Measurements from ENCODE around the gene POPDC3.
"Not testable (repeated sequence)": the region's sequence is repeated elsewhere in the genome, so short reads cannot be mapped to it uniquely, and the experiment has no call there.

POPDC3 gene, protein sequence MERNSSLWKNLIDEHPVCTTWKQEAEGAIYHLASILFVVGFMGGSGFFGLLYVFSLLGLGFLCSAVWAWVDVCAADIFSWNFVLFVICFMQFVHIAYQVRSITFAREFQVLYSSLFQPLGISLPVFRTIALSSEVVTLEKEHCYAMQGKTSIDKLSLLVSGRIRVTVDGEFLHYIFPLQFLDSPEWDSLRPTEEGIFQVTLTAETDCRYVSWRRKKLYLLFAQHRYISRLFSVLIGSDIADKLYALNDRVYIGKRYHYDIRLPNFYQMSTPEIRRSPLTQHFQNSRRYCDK

DNA sequence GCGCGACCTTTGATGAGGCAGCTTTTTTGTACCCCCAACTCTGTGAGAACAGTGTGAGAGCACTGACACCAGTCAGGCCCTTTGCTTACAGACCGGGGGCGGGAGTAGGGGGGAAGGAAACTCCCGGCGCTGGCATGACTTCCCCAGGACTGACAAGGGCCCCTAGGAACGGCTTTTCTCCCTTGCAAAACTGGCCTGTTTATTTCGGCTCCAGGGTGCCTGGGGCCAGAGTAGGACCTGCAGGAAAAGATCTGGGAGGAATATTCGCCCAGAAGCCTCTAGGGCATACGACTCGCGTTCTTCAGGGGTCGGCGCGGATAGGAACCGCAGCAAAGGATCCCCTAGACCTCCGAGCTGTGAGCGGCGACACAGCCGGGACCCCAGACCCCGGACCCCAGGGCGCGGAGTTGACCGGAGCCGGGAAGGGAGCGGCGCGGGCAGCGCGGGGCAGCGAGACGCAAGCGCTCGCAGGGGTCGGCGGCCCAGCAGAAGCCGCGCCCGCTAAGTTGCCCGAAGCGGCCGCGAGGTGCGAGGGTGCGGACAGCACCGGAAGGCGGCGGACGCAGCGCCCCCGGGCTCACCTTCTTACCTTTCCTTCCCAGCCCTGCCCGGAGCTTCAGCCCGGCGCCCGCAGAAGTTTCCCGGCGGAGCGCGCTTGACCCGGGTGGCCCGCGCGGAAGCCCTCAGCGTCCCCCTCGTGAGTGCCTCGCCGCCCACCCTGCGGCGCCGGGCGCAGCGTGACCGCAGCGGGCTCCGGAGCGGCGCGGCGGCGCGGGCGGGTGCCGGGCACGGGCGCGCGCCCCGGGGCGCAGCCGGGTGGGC lies at the start of gene POPDC3:
POPDC3 (minus strand) TSS at position 771 of the 822 bp plus-strand sequence. CDS start 18,105 bp downstream, outside the sequence.
- no peak for DNase-seq

DNA sequence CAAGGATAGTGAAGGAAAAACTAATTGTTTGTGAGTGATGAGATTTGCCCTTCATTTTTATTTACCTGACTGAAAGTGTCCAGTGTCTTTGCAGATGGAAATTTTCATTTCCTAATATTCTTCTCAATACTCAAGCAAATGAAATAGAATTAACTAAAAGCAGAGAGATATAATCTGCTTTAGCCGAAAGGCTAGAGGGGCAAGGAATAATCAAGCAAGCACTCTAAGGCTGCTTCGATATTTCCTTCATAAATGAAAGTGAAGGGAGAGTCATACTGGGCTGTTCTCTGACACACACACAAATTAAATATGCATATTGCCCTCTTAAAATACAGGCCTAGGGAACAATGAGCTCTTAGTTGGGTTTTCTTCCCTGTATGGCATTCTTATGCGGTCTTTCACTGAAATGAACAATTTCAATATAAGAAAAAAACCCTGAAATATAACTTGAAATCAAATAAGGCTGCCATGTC lies 47.5 kb upstream of the POPDC3 start:
- DNase-seq = no peak

DNA sequence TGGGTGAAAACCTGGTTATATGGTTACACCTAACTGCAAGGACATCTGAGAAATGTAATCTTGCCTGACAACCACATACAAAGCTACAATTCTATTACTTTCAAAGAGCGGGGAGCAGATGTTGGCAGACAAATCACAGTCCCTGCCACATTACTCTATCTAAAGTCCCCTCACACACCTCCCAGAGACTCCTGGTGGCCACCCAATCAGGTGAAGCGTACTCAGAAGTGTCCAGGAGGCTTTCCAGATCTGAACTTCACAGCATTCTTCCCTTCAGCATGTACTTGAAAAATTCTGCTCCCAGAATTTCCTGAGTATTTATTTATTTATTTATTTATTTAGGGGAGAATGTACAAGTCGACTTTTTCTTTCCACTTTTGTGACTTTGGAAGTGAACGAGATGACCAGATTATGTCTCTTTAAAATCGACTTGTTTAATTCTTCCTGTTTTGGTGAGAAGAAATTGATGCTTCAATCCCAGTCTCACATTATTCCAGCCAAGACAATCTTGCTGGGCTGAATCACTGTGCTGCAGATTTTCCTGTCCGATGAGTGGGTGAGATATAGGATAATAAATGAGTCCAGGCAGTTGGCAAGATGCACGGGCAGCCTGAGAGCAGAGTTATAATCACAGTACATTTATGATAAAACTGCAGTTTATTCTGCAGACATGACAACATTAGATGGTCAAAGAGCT lies 46.9 kb upstream of the POPDC3 start:
- DNase-seq = no peak

- no peak for DNase-seq
Measured at GRCh38 chr6:105223242-105223641, 43.4 kb upstream of the POPDC3 start.

DNA sequence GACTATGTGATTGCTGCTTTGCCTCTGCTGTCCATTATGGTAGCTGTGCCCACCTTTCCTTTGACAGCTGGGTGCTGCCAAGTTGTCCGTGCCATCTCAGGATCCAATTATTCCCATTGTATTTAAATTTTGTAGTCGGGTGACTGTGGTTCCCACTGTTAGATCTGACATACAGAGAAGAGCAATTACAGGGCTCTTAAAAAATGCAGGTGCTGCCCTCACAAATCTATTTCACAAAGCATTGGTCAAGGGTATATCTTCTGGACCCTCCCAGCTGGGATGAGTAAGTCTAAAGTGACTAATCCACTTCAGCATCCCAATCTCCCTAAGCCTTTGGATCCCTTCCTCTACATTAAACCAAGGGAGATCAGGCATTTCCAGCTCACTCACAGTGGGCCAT lies 41.4 kb upstream of the POPDC3 start:
- DNase-seq = not testable (repeated sequence)

- DNase-seq = no peak
Measured at GRCh38 chr6:105220186-105220585, 40.4 kb upstream of the POPDC3 start.

GRCh38 chr6:105219218-105219617 lies 39.4 kb upstream of the POPDC3 start:
- DNase-seq = not testable (repeated sequence)

GRCh38 chr6:105215506-105215905 lies 35.7 kb upstream of the POPDC3 start:
- no peak for DNase-seq

- no peak for DNase-seq
Measured at GRCh38 chr6:105214668-105215067, 34.9 kb upstream of the POPDC3 start.

DNA sequence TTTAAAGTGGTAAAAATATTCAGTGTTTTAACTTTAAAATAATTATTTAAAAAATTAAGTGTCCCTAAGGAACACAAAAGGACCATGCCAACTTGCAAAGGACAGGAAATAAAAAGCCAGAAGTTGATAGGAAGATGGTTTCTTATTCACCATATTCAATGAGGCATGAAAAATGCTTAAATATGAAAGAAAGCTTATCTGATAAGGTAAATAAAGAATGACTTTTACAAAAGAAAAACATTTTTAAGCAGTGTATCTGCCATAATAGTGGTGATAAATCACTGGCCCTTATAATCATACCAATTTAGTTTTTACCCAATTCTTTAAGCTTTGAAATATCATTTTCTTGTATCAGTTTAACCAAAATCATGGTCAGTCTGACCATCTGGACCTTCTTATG lies 33.5 kb upstream of the POPDC3 start:
- DNase-seq = no peak

DNA sequence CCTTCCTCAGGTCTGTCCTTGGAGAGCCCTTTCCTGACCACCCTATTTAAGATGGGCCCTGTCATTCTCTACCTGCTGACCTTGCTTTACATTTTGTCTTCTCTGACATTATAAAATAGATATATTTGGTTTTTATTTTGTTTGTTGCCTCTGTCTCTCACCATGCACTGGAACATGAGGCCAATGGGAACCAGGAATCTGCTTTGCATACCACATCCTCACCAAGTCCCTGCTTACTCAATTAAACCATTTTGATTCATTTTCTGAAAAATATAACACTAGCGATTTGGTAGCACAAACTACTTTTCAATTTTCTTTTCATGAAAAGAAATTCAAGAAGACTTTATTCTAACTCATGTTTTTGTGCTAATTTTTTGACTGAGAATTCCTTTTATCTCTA lies 32.8 kb upstream of the POPDC3 start:
- DNase-seq = peak; percentile 56

- DNase-seq = peak; percentile 49
Measured at GRCh38 chr6:105211831-105212230, 32.0 kb upstream of the POPDC3 start.

- no peak for DNase-seq
Measured at GRCh38 chr6:105210932-105211531, 31.2 kb upstream of the POPDC3 start.

DNA sequence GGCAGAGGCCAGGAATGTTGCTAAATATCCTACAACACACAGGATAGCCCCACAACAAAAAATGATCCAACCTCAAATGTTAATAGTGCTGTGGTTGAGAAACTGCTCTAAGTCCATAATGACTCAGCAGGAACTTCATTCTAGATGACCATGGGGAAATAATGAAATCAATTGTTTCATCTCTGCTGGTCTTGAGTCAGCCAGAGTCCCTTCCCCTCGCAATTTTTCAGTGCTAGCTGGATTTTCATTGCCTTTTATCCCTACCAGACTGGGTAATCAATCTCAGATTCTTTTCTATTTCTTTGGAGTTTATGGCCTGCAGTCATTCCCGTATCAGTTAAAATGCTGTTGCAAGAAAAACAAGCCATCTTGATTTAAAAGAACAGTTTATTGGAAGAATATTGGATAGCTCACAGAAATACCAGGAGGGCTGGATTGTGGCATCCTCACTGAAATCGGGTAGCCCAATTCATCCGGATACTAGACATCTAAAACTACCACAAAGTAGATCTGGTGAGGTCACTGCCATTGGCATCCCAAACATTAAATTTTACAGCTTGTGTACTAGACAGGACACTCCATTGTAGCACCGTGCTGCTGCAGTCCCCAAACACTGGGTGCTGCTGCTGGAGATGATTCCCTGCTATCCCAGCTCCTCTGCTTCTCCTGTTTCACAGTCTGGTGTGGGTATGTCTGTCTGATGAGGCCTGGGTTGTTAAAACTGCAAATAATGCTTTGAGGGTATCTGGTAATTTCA lies 30.3 kb upstream of the POPDC3 start:
- DNase-seq = peak; percentile 20

DNA sequence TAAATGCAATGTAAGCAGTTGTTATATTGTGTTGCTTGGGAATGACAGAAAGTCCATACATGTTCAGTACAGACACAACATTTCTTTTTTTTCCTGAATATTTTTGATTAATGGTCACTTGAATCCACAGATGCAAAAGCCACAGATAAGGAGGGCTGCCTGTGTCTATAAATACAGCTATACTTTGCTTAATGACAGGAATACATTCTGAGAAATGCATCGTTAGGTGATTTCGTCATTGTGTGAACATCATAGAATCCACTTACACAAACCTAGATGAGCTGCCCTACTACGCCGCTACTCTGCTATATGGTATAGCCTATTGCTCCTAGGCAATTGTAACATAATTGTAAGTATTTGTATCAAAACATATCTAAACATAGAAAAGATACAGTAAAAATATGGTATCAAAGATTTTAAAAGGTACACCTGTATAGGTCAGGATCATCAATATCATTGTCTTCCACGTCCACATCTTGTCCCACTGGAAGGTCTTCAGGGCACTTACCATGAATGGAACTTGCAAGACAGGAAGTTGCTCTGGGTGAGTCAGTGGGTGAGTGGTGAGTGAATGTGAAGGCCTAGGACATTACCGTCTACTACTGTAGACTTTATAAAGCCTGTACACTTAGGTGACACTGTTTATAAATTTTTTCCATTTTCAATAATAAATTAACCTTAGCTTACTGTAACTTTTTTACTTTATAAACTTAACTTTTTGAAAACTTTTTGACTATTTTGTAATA lies 27.9 kb upstream of the POPDC3 start:
- no peak for DNase-seq

- no peak for DNase-seq
Measured at GRCh38 chr6:105204768-105205167, 25.0 kb upstream of the POPDC3 start.

- DNase-seq = no peak
Measured at GRCh38 chr6:105204331-105204730, 24.5 kb upstream of the POPDC3 start.

- DNase-seq = no peak
Measured at GRCh38 chr6:105202486-105202885, 22.7 kb upstream of the POPDC3 start.

GRCh38 chr6:105200133-105200730 lies 20.4 kb upstream of the POPDC3 start:
- no peak for DNase-seq

GRCh38 chr6:105199711-105200110 lies 19.9 kb upstream of the POPDC3 start:
- DNase-seq = no peak

DNA sequence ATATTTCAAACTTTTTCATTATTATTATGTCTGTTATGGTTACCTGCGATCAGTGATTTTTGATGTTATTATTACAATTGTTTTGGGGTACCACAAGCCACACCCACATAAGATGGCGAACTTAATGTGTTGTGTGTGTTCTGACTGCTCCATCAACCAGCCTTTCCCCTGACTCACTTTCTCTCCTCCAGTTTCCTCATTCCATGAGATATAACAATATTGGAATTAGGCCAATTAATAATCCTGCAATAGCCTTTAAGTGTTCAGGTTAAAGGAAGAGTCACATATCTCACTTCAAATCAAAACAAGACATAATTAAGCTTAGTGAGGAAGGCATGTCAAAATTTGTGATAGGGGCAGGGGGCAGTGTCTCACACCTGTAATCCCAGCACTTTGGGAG lies 16.3 kb upstream of the POPDC3 start:
- no peak for DNase-seq

Measured in activated CD4-positive, alpha-beta T cell treated with anti-CD3 and anti-CD28 coated beads, Interleukin-2, Interleukin-6, amounts not matched to agents 100 ng/mL and 50 ng/mL, durations not matched to agents 16 hours and 8 hours (primary cell).